Measurements from ENCODE around the gene RGPD6.
"Not testable (repeated sequence)": the region's sequence is repeated elsewhere in the genome, so short reads cannot be mapped to it uniquely, and the experiment has no call there.

The RGPD6 gene

DNA sequence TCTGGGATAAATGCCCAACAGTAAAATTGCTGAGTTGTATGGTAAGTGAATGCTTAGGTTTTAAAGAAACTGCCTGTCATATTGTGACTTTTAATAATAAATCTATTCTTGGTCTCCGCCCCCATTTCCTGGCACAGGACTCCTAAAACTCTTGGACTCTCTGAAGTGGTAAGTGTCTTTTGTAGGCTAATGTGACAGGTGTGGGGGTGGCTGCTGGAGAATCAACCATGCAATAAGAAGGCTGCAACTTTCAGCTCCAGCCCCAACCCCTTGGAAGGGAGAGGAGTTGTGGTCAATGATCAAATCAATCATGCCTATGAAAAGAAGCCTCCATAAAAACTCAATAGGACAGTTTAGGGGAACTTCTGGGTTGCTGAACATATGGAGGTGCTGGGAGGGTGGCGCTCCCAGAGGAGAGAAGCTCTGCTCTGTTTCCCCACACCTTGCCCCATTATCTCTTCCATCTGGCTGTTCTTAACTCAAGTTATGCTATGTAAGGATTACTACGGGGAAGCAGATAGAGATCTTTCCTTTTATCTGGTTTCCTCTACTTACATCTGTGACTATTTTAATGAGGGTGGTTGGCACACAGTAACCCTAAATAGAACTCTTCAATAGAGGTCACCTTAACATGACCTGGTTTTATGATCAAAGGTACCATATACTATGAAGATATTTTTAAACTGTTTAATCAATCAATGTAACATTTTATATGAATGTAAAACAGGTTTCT is 101.2 kb downstream of the RGPD6 start:
- not testable (repeated sequence) for H3K4me3 ChIP-seq (ENCODE audit: low read length); H3K9ac ChIP-seq (ENCODE audit: low read length); H3K27me3 ChIP-seq (ENCODE audit: control insufficient read depth, insufficient read depth, low read length); H3K36me3 ChIP-seq (ENCODE audit: control insufficient read depth, insufficient read depth, low read length); H3K4me1 ChIP-seq (ENCODE audit: control insufficient read depth, insufficient read depth, low read length); H3K9me3 ChIP-seq (ENCODE audit: control insufficient read depth, low read length)

DNA sequence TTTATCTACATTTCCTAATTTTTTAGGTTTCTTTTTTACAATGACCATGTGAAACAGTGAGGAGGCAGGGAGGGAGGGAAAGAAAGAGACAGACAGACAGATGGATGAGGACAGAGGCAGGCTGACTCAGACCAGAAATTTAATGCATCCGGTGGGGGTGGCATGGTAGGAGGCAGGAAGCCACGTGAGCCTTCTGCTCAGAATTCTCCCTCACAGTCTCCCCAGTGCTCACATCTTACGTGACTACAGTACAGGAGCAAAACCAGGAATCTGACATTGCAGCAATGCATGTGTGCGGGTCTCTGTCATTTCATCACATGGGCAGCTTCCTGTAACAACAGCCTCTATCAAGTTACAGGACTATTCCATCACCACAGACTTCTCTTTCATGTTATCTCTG is 102.1 kb downstream of the RGPD6 start:
- not testable (repeated sequence) for H3K36me3 ChIP-seq (ENCODE audit: control insufficient read depth, insufficient read depth, low read length); H3K4me3 ChIP-seq (ENCODE audit: low read length); H3K27me3 ChIP-seq (ENCODE audit: control insufficient read depth, insufficient read depth, low read length); H3K9ac ChIP-seq (ENCODE audit: low read length); H3K4me1 ChIP-seq (ENCODE audit: control insufficient read depth, insufficient read depth, low read length); H3K9me3 ChIP-seq (ENCODE audit: control insufficient read depth, low read length)

DNA sequence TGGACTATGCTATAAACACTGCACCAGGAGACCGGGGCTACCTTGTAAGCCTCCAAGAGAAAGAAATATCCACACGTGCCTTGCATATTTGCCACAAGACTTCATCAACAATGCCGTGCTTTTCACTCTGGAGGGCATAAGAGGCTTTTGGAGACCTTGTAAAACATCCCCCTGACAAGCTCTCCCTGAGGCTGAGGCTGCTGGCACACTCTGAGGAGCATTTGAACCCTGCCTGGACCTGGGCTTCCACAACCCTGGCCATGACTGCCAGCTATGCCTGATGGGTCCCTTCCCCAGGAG is 104.0 kb downstream of the RGPD6 start:
- not testable (repeated sequence) for H3K4me3 ChIP-seq (ENCODE audit: low read length); H3K36me3 ChIP-seq (ENCODE audit: control insufficient read depth, insufficient read depth, low read length); H3K4me1 ChIP-seq (ENCODE audit: control insufficient read depth, insufficient read depth, low read length); H3K9ac ChIP-seq (ENCODE audit: low read length); H3K9me3 ChIP-seq (ENCODE audit: control insufficient read depth, low read length); H3K27me3 ChIP-seq (ENCODE audit: control insufficient read depth, insufficient read depth, low read length)

DNA sequence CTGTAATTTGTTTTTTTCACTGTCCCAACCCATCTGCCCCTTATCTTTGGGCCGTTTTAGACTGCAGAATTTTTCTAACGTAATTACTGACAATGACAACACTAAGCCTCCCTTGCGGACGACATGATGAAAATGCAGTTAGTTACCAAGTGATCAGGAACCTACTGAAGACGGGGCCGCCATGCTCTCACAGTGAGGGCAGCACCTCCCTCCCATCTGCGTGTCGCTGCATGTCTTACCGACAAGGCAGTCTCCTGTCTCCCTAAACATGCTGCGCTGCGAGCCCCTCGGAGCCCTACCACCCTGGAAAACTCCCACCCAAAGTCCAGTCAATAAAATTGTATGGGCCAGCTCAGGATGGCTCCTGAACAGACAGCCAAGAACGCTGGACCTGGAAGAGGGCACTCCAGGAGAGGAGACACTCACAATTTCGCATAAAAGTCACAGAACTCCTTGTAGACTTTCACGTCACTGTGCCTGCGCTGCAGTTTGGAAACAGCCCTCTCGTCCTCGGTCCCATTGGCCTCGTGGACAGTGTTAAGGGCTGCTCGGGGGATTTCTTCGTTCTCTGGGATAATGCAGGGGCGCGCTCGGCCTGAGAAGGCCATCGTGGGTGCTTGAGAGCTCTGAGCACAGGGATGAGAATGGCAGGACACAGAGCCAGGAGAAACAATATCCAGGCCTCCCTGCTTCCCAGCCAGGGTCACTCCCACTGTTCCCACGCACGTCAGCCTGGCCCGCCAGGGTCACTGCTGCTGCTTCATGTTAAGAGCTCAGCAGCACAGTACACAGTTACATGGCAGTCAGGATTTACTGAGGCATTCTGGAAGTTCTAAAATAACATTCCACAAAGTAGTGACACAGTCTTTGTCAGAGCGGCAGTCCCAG is 104.6 kb downstream of the RGPD6 start, which contains the start of gene LIMS4:
Gene LIMS4 (minus strand): TSS at position 646 of the 888 bp plus-strand sequence. CDS start 38 bp downstream, at position 608.
- H3K27me3 ChIP-seq (ENCODE audit: control insufficient read depth, insufficient read depth, low read length); H3K4me3 ChIP-seq (ENCODE audit: low read length); H3K36me3 ChIP-seq (ENCODE audit: control insufficient read depth, insufficient read depth, low read length); H3K9me3 ChIP-seq (ENCODE audit: control insufficient read depth, low read length); H3K9ac ChIP-seq (ENCODE audit: low read length); H3K4me1 ChIP-seq (ENCODE audit: control insufficient read depth, insufficient read depth, low read length): not testable (repeated sequence)

DNA sequence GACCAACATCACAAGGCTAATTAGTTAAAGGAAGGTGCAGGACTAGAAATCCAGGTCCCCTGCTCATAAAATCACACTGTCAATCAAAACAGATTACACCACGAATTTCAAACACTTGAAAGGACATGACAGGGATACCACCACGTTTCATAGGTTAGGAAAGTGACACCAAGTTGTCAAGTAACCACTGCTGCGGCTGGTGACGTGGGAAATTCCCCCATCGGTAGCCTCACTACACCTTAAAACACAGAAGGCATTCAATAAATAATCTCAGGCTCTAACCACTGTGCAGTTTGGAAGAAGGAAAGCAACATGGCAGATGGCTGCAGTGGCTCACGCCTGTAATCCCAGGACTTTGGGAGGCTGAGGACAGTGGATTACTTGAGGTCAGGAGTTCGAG is 108.1 kb downstream of the RGPD6 start:
- H3K9ac ChIP-seq (ENCODE audit: low read length); H3K4me1 ChIP-seq (ENCODE audit: control insufficient read depth, insufficient read depth, low read length); H3K9me3 ChIP-seq (ENCODE audit: control insufficient read depth, low read length); H3K4me3 ChIP-seq (ENCODE audit: low read length); H3K27me3 ChIP-seq (ENCODE audit: control insufficient read depth, insufficient read depth, low read length); H3K36me3 ChIP-seq (ENCODE audit: control insufficient read depth, insufficient read depth, low read length): not testable (repeated sequence)

DNA sequence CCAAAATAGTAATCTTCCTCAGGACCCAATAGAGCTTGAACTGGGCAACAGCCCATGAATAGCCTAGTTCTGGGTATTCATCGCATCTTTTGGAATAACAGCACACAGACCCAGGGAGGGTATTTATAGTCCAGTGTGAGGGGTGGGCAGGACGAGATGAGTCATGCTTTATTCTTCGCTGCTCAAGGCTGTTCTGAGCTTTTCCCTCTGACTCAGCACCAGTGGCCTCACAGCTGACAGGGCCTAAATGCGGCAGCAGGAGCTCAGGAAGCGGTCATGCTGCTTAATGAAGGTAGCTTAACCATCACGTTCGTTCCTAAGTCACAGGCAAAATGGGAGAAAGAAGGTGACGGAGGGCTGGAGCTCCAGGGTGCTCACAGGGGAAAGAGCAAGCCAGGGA is 111.7 kb downstream of the RGPD6 start:
- not testable (repeated sequence) for H3K27me3 ChIP-seq (ENCODE audit: control insufficient read depth, insufficient read depth, low read length); H3K9me3 ChIP-seq (ENCODE audit: control insufficient read depth, low read length); H3K4me1 ChIP-seq (ENCODE audit: control insufficient read depth, insufficient read depth, low read length); H3K36me3 ChIP-seq (ENCODE audit: control insufficient read depth, insufficient read depth, low read length); H3K9ac ChIP-seq (ENCODE audit: low read length); H3K4me3 ChIP-seq (ENCODE audit: low read length)

All from mucosa of stomach (tissue), 1 donor.